MCF 10A (cell line): ENCODE measurements around the gene SCAMP5. TPM values are rescaled to one million over a fixed set of nuclear protein-coding genes. Genes with fewer than 3 reads are reported as not detected.
A peak's percentile ranks its signal among the peaks of the same experiment; 100 is the strongest.

Experiments
- BruUV-seq: library from RNA; stranded (reverse); fragments of 400-500 nt; replicated peaks from 2 replicates; lab custom pipeline; 2021; lab: Mats Ljungman, UMichigan
- CTCF ChIA-PET: fragments of 300-600 bp; sonication (Branson Sonifier 250); formaldehyde crosslinking; extraction: SDS; loops from one replicate; lab custom pipeline; 2021; ENCODE audit warnings: antibody characterized with exemption, inconsistent platforms; lab: Yijun Ruan, JAX
- POLR2A ChIA-PET: fragments of 300-600, 350-650 bp; sonication (Branson Sonifier 250); formaldehyde crosslinking; extraction: SDS; loops from one replicate; lab custom pipeline; 2020; ENCODE audit warnings: antibody characterized with exemption, inconsistent platforms; lab: Yijun Ruan, JAX
- DNase-seq: peaks from one replicate; pipeline ENCODE4 v3.0.0-alpha.2; 2018; ENCODE audit not compliant: unreplicated experiment
- H3K27ac Mint-ChIP-seq: one replicate; pipeline ENCODE4 v1.8.0; 2022; ENCODE audit warnings: mild to moderate bottlenecking, low read depth, mixed read lengths; ENCODE audit not compliant: unreplicated experiment
- H3K27me3 Mint-ChIP-seq: one replicate; pipeline ENCODE4 v1.8.0; 2022; ENCODE audit warnings: mixed read lengths; ENCODE audit not compliant: insufficient read depth, unreplicated experiment
- H3K36me3 Mint-ChIP-seq: one replicate; pipeline ENCODE4 v1.8.0; 2022; ENCODE audit warnings: mild to moderate bottlenecking, moderate library complexity, mixed read lengths; ENCODE audit not compliant: insufficient read depth, unreplicated experiment
- H3K4me1 Mint-ChIP-seq: one replicate; pipeline ENCODE4 v1.8.0; 2022; ENCODE audit warnings: mixed read lengths; ENCODE audit not compliant: insufficient read depth, unreplicated experiment
- H3K4me3 Mint-ChIP-seq: one replicate; pipeline ENCODE4 v1.8.0; 2022; ENCODE audit warnings: mild to moderate bottlenecking, moderate library complexity, mixed read lengths; ENCODE audit not compliant: unreplicated experiment
- H3K9me3 Mint-ChIP-seq: one replicate; pipeline ENCODE4 v1.8.0; 2022; ENCODE audit warnings: mixed read lengths; ENCODE audit not compliant: unreplicated experiment
- intact Hi-C: fragments of 100-400 bp; cut with micrococcal nuclease; formaldehyde crosslinking; loops from 2 replicates; pipeline ENCODE4 v1.14.1; 2022
- total RNA-seq: library from RNA; stranded (reverse); gene quantifications from 2 replicates; pipeline ENCODE4 v1.2.3, GENCODE V29; 2022
- TF ChIP-seq, protein P1 (sequence below): fragments of 200-600 bp; IDR thresholded peaks from one replicate; pipeline ENCODE4 v1.8.0; 2022; ENCODE audit warnings: antibody characterized with exemption, mild to moderate bottlenecking; ENCODE audit not compliant: unreplicated experiment

The SCAMP5 gene
- total RNA-seq, 1 experiment from 2014 or later = 0.54 TPM

DNA sequence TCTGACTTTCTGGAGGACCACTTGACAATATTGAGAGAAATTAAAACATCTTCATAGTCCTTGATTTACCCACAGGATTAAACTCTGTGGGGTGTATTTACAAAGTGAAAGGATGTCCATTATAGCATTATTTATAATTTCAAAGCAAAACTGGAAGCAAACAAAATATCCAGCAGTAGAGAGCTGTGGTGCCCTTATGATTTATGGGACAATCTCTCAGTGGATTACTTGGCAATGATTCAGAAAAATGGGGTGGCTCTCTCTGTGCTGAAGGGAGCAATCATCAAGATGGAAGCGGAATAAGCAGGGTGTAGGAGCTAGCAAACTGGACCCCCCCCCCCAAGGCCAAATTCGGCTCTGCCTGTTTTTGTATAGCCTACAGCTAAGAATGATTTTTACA is 37.0 kb downstream of the SCAMP5 start:
- Mint-ChIP-seq H3K27ac (no peak overlapping the region), H3K4me3 (no peak overlapping the region), H3K27me3 (no peaks in the 10 kb centered on the region), H3K4me1 (peaks cover 19% of the 10 kb centered on the region), H3K36me3 (peaks cover 21% of the 10 kb centered on the region), H3K9me3 (no peaks in the 10 kb centered on the region)
- no TSS peak for BruUV-seq
- TF ChIP-seq, protein P1, sequence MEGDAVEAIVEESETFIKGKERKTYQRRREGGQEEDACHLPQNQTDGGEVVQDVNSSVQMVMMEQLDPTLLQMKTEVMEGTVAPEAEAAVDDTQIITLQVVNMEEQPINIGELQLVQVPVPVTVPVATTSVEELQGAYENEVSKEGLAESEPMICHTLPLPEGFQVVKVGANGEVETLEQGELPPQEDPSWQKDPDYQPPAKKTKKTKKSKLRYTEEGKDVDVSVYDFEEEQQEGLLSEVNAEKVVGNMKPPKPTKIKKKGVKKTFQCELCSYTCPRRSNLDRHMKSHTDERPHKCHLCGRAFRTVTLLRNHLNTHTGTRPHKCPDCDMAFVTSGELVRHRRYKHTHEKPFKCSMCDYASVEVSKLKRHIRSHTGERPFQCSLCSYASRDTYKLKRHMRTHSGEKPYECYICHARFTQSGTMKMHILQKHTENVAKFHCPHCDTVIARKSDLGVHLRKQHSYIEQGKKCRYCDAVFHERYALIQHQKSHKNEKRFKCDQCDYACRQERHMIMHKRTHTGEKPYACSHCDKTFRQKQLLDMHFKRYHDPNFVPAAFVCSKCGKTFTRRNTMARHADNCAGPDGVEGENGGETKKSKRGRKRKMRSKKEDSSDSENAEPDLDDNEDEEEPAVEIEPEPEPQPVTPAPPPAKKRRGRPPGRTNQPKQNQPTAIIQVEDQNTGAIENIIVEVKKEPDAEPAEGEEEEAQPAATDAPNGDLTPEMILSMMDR = no peak
- intact Hi-C loops = no loop called here
- DNase-seq = no peak
- ChIA-PET POLR2A (interaction anchor here (1.0 to 4.7 kb wide), 3 partner anchors 9 to 170 kb away, joined by 3 to 61 read pairs (median 4); partner anchors contain the start of genes C15orf39 and PPCDC), CTCF (interaction anchor here (0.6 to 5.4 kb wide), 3 partner anchors 165 to 199 kb away, joined by 3 to 85 read pairs (median 4); no protein-coding TSS in a partner anchor)

DNA sequence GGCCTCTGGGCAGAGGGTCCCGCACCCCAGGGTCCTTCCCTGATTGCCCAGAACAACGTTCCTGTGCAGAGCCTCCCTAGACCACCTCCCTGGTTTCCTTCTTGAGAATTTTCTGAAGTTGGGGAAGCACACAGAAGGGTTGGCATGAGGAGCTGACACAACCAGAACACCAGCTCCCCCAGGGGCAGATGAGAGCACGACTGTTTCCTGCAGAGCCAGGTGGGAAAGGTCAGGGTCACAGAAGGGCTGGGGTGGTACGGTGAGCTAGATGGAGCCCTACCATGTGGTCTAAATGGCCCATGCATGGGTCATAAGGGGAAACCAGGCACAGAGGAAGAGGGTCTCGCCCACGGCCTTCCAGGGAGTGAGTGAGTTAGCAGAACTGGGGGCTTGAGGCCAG is 38.4 kb downstream of the SCAMP5 start:
- DNase-seq = no peak
- TF ChIP-seq, protein P1 = no peak
- Mint-ChIP-seq H3K27me3 (no peaks in the 10 kb centered on the region), H3K27ac (no peak overlapping the region), H3K4me1 (peaks cover 21% of the 10 kb centered on the region), H3K4me3 (no peak overlapping the region), H3K36me3 (peaks cover 21% of the 10 kb centered on the region), H3K9me3 (no peaks in the 10 kb centered on the region)
- ChIA-PET CTCF (interaction anchor here (0.9 to 1.3 kb wide), 3 partner anchors 10 to 171 kb away, joined by 6 to 14 read pairs (median 6); partner anchors contain the start of genes C15orf39 and PPCDC), POLR2A (interaction anchor here (0.8 to 1.2 kb wide), 3 partner anchors 167 to 171 kb away, joined by 3 to 5 read pairs (median 3); partner anchors contain the start of gene C15orf39)
- no TSS peak for BruUV-seq
- intact Hi-C loops = no loop called here

DNA sequence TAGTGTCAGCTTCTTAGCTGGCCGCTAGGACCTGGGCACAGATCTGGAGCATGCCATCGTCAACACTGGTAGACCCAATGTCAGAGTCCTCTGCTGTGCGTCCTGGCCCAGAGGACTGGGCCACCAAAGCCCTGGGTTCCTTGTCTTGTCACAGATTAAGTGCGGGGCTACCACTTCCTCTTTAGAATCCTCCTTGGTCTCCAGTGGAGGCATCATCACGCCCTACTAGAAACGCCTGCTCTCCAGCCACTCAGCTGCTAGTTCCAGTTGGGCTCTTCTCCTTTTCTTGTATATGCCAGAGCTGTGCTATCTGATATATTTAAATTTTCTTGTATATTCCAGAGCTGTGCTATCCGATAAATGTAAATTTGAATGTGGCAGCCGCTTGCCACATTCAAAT is 39.3 kb downstream of the SCAMP5 start:
- H3K36me3 Mint-ChIP-seq = peaks cover 21% of the 10 kb centered on the region
- no peaks in the 10 kb centered on the region for H3K27me3 Mint-ChIP-seq
- ChIA-PET POLR2A (interaction anchor here (0.9 to 1.2 kb wide), 2 partner anchors 169 to 170 kb away, joined by 3 read pairs; no protein-coding TSS in a partner anchor), CTCF (interaction anchor here (0.9 to 1.3 kb wide), 3 partner anchors 11 to 170 kb away, joined by 6 to 14 read pairs (median 6); partner anchors contain the start of genes C15orf39 and PPCDC)
- H3K9me3 Mint-ChIP-seq = no peaks in the 10 kb centered on the region
- H3K4me3 Mint-ChIP-seq = no peak overlapping the region
- peaks cover 18% of the 10 kb centered on the region for H3K4me1 Mint-ChIP-seq
- DNase-seq = no peak
- intact Hi-C loops = no loop called here
- BruUV-seq = no TSS peak
- TF ChIP-seq, protein P1 = no peak
- no peak overlapping the region for H3K27ac Mint-ChIP-seq

DNA sequence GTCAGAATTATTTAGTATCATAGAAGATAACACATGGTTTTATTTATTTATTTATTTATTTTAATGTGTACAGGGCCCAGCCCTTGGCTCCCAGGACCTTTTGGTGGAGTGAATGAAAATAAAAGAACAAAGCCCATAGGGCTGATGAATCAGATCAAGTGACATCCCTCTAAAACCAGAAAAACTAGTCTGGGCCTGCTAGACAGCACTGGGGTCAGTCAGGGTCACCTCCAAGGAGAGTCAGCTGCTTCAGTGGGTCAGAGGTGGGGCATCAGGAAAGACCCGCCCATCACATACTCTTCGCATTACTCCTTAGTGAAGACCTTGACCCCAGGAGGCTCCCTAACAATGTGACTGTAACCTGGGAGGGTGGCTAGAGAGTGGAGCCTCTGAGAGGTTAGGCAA is 40.9 kb downstream of the SCAMP5 start:
- Mint-ChIP-seq H3K4me3 (no peak overlapping the region), H3K27me3 (no peaks in the 10 kb centered on the region)
- intact Hi-C loops = no loop called here

More for the DNA sequence above, 40.9 kb downstream of the SCAMP5 start:
- ChIA-PET POLR2A (interaction anchor here (0.8 to 0.9 kb wide), 2 partner anchors 13 to 164 kb away, joined by 3 read pairs; partner anchors contain the start of gene PPCDC), CTCF (interaction anchor here (0.6 to 1.1 kb wide), 2 partner anchors 139 to 415 kb away, joined by 3 to 4 read pairs; partner anchors contain the start of gene SIN3A)
- DNase-seq = peak; percentile 56
- TF ChIP-seq, protein P1 = no peak
- Mint-ChIP-seq H3K36me3 (peaks cover 21% of the 10 kb centered on the region), H3K9me3 (no peaks in the 10 kb centered on the region), H3K4me1 (peaks cover 11% of the 10 kb centered on the region), H3K27ac (peak overlapping the region; percentile 16)
- BruUV-seq = no TSS peak
